ENCODE data around the gene CCDC102A.

The CCDC102A gene

GRCh38 chr16:57476546-57477410, 59.6 kb downstream of the CCDC102A start:
- no peak for DNase-seq

- DNase-seq = peak; percentile 61 to 88
These were observed 60.5 kb downstream of the CCDC102A start for GRCh38 chr16:57475711-57476339.

- DNase-seq = no peak
These were observed 61.4 kb downstream of the CCDC102A start for GRCh38 chr16:57474671-57475661.

- no peak for DNase-seq
These were observed 62.5 kb downstream of the CCDC102A start for GRCh38 chr16:57473906-57474305.

GRCh38 chr16:57473176-57473840, 63.1 kb downstream of the CCDC102A start:
- no peak for DNase-seq

GRCh38 chr16:57472665-57473060, 63.7 kb downstream of the CCDC102A start:
- DNase-seq = no peak

GRCh38 chr16:57471852-57472664, 64.3 kb downstream of the CCDC102A start:
- DNase-seq = no peak

GRCh38 chr16:57471209-57471608, 65.2 kb downstream of the CCDC102A start:
- DNase-seq = no peak

GRCh38 chr16:57470711-57471110, 65.7 kb downstream of the CCDC102A start:
- no peak for DNase-seq

GRCh38 chr16:57469917-57470470, 66.4 kb downstream of the CCDC102A start:
- no peak for DNase-seq

GRCh38 chr16:57469046-57469445, 67.3 kb downstream of the CCDC102A start:
- no peak for DNase-seq

- no peak for DNase-seq
These were observed 68.0 kb downstream of the CCDC102A start for GRCh38 chr16:57468346-57468745.

- no peak for DNase-seq
These were observed 71.8 kb downstream of the CCDC102A start for GRCh38 chr16:57464523-57464922.

- DNase-seq = no peak
These were observed 73.4 kb downstream of the CCDC102A start for GRCh38 chr16:57462978-57463362.

GRCh38 chr16:57462209-57462977, 74.0 kb downstream of the CCDC102A start, which contains the start of gene POLR2C:
POLR2C (plus strand) TSS chr16:57462679; CDS start chr16:57462725, 46 bp downstream.
- peak; percentile 94 to 95 for DNase-seq
